HG02852 (cell line): Measurements from ENCODE around the gene TMEM87B.

Experiments used
- ATAC-seq: cut with Tn5 transposase; IDR thresholded peaks from one replicate; pipeline ENCODE4 v1.9.1; 2021; ENCODE audit warnings: mild to moderate bottlenecking, moderate library complexity; ENCODE audit not compliant: unreplicated experiment

TMEM87B gene

GRCh38 chr2:112054847-112055729 lies at the start of gene TMEM87B:
Gene TMEM87B, plus strand, starts transcription at chr2:112055269. Its CDS starts 323 bp downstream, at chr2:112055592.
- peak; percentile 57 for ATAC-seq

GRCh38 chr2:112005406-112006075 lies 49.5 kb upstream of the TMEM87B start:
- ATAC-seq: no peak

- no peak for ATAC-seq
Observed at GRCh38 chr2:112006076-112006410, 49.0 kb upstream of the TMEM87B start.

GRCh38 chr2:112007493-112007892 lies 47.6 kb upstream of the TMEM87B start:
- ATAC-seq: no peak

GRCh38 chr2:112008910-112009485 lies 46.1 kb upstream of the TMEM87B start:
- ATAC-seq: no peak

GRCh38 chr2:112010751-112011150 lies 44.3 kb upstream of the TMEM87B start:
- no peak for ATAC-seq

GRCh38 chr2:112012556-112012955 lies 42.5 kb upstream of the TMEM87B start:
- ATAC-seq: no peak

- no peak for ATAC-seq
Observed at GRCh38 chr2:112018846-112019245, 36.2 kb upstream of the TMEM87B start.

- no peak for ATAC-seq
Observed at GRCh38 chr2:112019569-112019982, 35.5 kb upstream of the TMEM87B start.

- no peak for ATAC-seq
Observed at GRCh38 chr2:112020561-112020960, 34.5 kb upstream of the TMEM87B start.

GRCh38 chr2:112021290-112021689 lies 33.8 kb upstream of the TMEM87B start:
- ATAC-seq: no peak

- ATAC-seq: no peak
Observed at GRCh38 chr2:112021781-112022231, 33.3 kb upstream of the TMEM87B start.

- ATAC-seq: no peak
Observed at GRCh38 chr2:112023707-112024106, 31.4 kb upstream of the TMEM87B start.

- no peak for ATAC-seq
Observed at GRCh38 chr2:112024231-112024630, 30.8 kb upstream of the TMEM87B start.

GRCh38 chr2:112024896-112025491 lies 30.1 kb upstream of the TMEM87B start:
- ATAC-seq: no peak

GRCh38 chr2:112026509-112026908 lies 28.6 kb upstream of the TMEM87B start:
- no peak for ATAC-seq

GRCh38 chr2:112027767-112028166 lies 27.3 kb upstream of the TMEM87B start:
- no peak for ATAC-seq

- ATAC-seq: no peak
Observed at GRCh38 chr2:112029164-112029563, 25.9 kb upstream of the TMEM87B start.

- ATAC-seq: no peak
Observed at GRCh38 chr2:112031473-112032223, 23.4 kb upstream of the TMEM87B start.

- ATAC-seq: no peak
Observed at GRCh38 chr2:112032224-112032586, 22.9 kb upstream of the TMEM87B start.
